HCT116 (cell line): ENCODE results near the gene PRDM7. TPM values are rescaled to one million over a fixed set of nuclear protein-coding genes. Genes with fewer than 3 reads are reported as not detected.

Source experiments
- ATF3 ChIP-seq: IDR thresholded peaks from 2 replicates; pipeline ENCODE4 v1.6.1; 2012
- CTCF ChIP-seq, 3 experiments: fragments of 200-600 bp in 1 of 3; sonication (generic) in 1 of 3; IDR thresholded peaks in 2 of 3; conservative IDR thresholded peaks in 1 of 3; 2 replicates each; pipeline ENCODE4 v1.5.1; 2012 to 2017; ENCODE audit warnings: low read depth in 2 of 3, low read length in 2 of 3, antibody characterized with exemption in 1 of 3, borderline replicate concordance in 1 of 3, control low read depth in 1 of 3, mild to moderate bottlenecking in 1 of 3, mixed read lengths in 1 of 3, mixed run types in 1 of 3, moderate library complexity in 1 of 3; ENCODE audit not compliant: insufficient read depth in 1 of 3
- ELF1 ChIP-seq: IDR thresholded peaks from 2 replicates; pipeline ENCODE4 v1.6.1; 2012; ENCODE audit warnings: low read depth, borderline replicate concordance
- EZH2 ChIP-seq: fragments of 200-600 bp; sonication (generic); IDR thresholded peaks from 2 replicates; pipeline ENCODE4 v1.6.1; 2017; ENCODE audit warnings: antibody characterized with exemption, mixed run types
- RAD21 ChIP-seq: IDR thresholded peaks from 2 replicates; pipeline ENCODE4 v1.6.1; 2012; ENCODE audit warnings: low read depth, mild to moderate bottlenecking
- SP1 ChIP-seq: IDR thresholded peaks from 2 replicates; pipeline ENCODE4 v1.6.1; 2012; ENCODE audit warnings: low read depth
- ZBTB33 ChIP-seq: IDR thresholded peaks from 2 replicates; pipeline ENCODE4 v1.6.1; 2011; ENCODE audit warnings: mild to moderate bottlenecking, low read length, moderate library complexity; ENCODE audit not compliant: insufficient replicate concordance; ENCODE audit errors: extremely low read depth
- total RNA-seq: library from RNA; stranded (reverse); gene quantifications from one replicate; pipeline ENCODE4 v1.2.1, GENCODE V29; 2021; ENCODE audit not compliant: unreplicated experiment

Gene PRDM7
- total RNA-seq, 1 experiment from 2014 or later = 0.07 TPM

- TF ChIP-seq ZBTB33 (no peak), CTCF (IDR thresholded peaks at IDR 0.05 in 2 of 3, conservative IDR thresholded peaks at IDR 0.05 in 1 of 3; ENCODE audit: borderline replicate concordance in 1 of 3, insufficient read depth in 1 of 3, low read depth in 2 of 3, low read length in 2 of 3) (no peak), ELF1 (no peak), RAD21 (no peak), EZH2 (no peak), SP1 (no peak), ATF3 (no peak)
Measured at GRCh38 chr16:90007015-90007414, 70.1 kb downstream of the PRDM7 start (continued).

Other genes with a start within 250 kb of the PRDM7 start
- 21.2 TPM for gene SPIRE2, start 248.9 kb downstream of the PRDM7 start, total RNA-seq
- 345 TPM for gene TCF25, start 203.7 kb downstream of the PRDM7 start, total RNA-seq
- 12.2 TPM for gene MC1R, start 158.5 kb downstream of the PRDM7 start, total RNA-seq
- gene TUBB3, start 154.0 kb downstream of the PRDM7 start, total RNA-seq = 173 TPM
- 109 TPM for gene DEF8, start 128.6 kb downstream of the PRDM7 start, total RNA-seq
- 60.2 TPM for gene DBNDD1, start 57.9 kb downstream of the PRDM7 start, total RNA-seq